ENCODE results near the gene BCKDHB. TPM values are rescaled to one million over a fixed set of nuclear protein-coding genes. Genes with fewer than 3 reads are reported as not detected.

BCKDHB gene
- total RNA-seq (2022; extraction: Qiagen RNA extraction) = 4.8 to 6.8 TPM (median 5.4 TPM) in 5 replicates

DNA sequence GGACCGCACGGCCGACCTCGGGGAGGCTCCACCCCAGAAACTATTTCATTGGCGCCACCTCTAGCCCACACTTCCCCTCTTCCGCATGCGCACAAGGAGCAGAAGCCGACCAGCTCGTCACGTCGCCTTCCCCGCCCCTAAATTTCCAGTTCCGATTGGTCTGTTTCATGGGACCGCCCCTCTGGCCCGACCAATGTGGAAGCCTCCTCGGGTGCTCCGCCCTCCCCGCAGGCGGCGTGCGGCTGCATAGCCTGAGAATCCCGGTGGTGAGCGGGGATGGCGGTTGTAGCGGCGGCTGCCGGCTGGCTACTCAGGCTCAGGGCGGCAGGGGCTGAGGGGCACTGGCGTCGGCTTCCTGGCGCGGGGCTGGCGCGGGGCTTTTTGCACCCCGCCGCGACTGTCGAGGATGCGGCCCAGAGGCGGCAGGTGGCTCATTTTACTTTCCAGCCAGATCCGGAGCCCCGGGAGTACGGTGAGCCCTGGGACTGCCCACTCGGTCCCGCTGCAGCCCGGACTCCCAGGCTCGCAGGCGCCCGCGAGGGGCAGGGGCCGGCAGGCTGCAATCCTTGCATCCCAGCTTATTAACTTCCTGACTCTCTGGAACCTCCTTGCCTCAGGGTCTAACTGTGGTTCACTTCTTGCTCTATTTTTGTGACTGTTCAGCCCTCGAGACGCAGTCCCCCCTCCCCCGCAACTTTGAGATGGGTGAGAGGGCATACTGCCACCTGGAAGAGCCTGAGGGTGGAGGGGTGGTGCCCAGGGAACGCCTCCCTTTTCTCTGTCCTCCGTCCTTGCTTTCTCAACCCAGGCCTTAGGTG lies at the start of gene BCKDHB:
Gene BCKDHB, plus strand, starts transcription at position 254 of the 818 bp plus-strand sequence. Its CDS starts 23 bp downstream, at position 277.

Other genes with a start within 250 kb of the BCKDHB start
- gene ELOVL4, start 159.1 kb upstream of the BCKDHB start, total RNA-seq (2022; extraction: Qiagen RNA extraction) = 1.5 to 2.5 TPM (median 1.9 TPM) in 5 replicates
- gene TTK, start 102.0 kb upstream of the BCKDHB start, total RNA-seq (2022; extraction: Qiagen RNA extraction) = 17.1 to 23.0 TPM (median 19.1 TPM) in 5 replicates

All from A549 treated with CORT108297 at 1 μM for 4 hours (cell line).